ENCODE measurements around the gene TTC23L. TPM values are rescaled to one million over a fixed set of nuclear protein-coding genes. Genes with fewer than 3 reads are reported as not detected.

TTC23L gene
- total RNA-seq, 3 donors from 2014 or later: 0.29 to 0.43 TPM; not detected in 1

DNA sequence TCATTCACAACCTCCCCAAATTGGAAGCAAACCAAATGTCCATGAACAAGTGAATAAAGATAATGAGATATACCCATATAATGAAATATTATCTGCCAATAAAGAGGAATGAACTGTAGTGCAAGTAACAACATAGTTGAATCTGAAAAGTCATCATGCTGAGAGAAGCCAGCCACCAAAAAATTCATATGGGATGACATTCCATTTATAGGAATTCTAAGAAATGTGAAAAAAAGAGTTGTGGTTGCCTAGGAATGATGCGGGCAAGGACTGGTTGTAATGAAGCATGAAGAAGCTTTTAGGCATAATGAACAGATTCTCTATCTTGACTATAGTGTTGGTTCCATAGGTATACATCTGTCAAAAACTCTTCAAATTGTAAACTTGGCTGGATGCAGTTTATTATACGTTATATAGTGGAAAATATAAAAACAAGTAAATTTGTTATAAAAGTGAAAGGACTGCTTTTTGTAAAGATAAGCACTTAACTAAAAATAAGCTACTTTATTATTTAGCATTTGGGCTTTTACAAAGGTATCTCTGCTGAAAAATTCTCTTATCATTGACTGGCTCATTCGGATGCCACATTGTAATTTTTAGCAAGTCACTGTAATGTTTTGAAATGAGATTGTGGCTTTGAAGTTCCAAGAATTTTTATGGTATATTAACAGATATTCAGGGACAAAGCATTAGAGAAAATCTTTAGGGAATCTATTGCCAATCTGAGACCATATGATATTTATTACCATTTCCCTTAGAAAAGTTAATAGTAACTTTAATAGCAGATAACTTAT lies 21.2 kb upstream of the TTC23L start:
- no peak overlapping the region for H3K4me3 ChIP-seq
- no peaks in the 10 kb centered on the region for H3K36me3 ChIP-seq (ENCODE audit: low read depth)
- ATAC-seq (no peak), DNase-seq (no peak)
- TF ChIP-seq, protein P1, sequence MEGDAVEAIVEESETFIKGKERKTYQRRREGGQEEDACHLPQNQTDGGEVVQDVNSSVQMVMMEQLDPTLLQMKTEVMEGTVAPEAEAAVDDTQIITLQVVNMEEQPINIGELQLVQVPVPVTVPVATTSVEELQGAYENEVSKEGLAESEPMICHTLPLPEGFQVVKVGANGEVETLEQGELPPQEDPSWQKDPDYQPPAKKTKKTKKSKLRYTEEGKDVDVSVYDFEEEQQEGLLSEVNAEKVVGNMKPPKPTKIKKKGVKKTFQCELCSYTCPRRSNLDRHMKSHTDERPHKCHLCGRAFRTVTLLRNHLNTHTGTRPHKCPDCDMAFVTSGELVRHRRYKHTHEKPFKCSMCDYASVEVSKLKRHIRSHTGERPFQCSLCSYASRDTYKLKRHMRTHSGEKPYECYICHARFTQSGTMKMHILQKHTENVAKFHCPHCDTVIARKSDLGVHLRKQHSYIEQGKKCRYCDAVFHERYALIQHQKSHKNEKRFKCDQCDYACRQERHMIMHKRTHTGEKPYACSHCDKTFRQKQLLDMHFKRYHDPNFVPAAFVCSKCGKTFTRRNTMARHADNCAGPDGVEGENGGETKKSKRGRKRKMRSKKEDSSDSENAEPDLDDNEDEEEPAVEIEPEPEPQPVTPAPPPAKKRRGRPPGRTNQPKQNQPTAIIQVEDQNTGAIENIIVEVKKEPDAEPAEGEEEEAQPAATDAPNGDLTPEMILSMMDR (IDR thresholded peaks at IDR 0.05): no peak
- no peaks in the 10 kb centered on the region for H3K4me1 ChIP-seq (ENCODE audit: low read depth)
- intact Hi-C loops (cut with DNase I, micrococcal nuclease): no loop called here
- no peaks in the 10 kb centered on the region for H3K9me3 ChIP-seq

DNA sequence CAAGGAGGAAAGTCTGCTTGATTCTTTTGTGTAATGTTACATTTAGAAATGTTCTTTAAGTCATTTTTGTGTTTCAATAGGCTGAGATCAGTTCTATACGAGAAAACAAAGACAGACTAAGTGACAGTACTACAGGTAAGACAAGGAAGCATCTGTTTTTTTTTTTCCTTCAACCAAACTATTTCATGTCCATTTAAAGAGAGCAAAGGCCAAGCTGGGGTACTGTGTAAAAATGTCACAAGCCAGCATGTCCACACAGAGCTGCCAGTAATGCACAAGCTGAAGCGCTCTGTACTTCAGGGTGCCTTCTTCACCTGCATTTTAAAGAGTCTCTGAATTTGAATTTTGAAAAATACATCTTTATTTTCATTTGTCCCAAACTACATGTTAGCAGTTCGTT lies 20.2 kb upstream of the TTC23L start:
- ATAC-seq (no peak), DNase-seq (no peak)
- H3K4me3 ChIP-seq: no peak overlapping the region
- intact Hi-C loops (cut with DNase I, micrococcal nuclease): no loop called here
- TF ChIP-seq, protein P1 (IDR thresholded peaks at IDR 0.05): no peak
- no peaks in the 10 kb centered on the region for H3K9me3 ChIP-seq
- H3K4me1 ChIP-seq (ENCODE audit: low read depth): no peaks in the 10 kb centered on the region
- H3K36me3 ChIP-seq (ENCODE audit: low read depth): no peaks in the 10 kb centered on the region

- H3K9me3 ChIP-seq: no peaks in the 10 kb centered on the region
- intact Hi-C loops (cut with DNase I, micrococcal nuclease): no loop called here
- DNase-seq: no peak
- TF ChIP-seq, protein P1 (IDR thresholded peaks at IDR 0.05): no peak
- no peaks in the 10 kb centered on the region for H3K36me3 ChIP-seq (ENCODE audit: low read depth)
- no peak overlapping the region for H3K4me3 ChIP-seq
- no peaks in the 10 kb centered on the region for H3K4me1 ChIP-seq (ENCODE audit: low read depth)
- no peak for ATAC-seq
These were observed 18.4 kb upstream of the TTC23L start for GRCh38 chr5:34820593-34820992.

GRCh38 chr5:34822956-34823715 lies 15.8 kb upstream of the TTC23L start:
- no peak overlapping the region for H3K4me3 ChIP-seq
- intact Hi-C loops (cut with DNase I, micrococcal nuclease): no loop called here
- H3K4me1 ChIP-seq (ENCODE audit: low read depth): no peaks in the 10 kb centered on the region
- DNase-seq (no peak), ATAC-seq (no peak)
- TF ChIP-seq, protein P1 (IDR thresholded peaks at IDR 0.05): no peak
- no peaks in the 10 kb centered on the region for H3K9me3 ChIP-seq
- H3K36me3 ChIP-seq (ENCODE audit: low read depth): no peaks in the 10 kb centered on the region

DNA sequence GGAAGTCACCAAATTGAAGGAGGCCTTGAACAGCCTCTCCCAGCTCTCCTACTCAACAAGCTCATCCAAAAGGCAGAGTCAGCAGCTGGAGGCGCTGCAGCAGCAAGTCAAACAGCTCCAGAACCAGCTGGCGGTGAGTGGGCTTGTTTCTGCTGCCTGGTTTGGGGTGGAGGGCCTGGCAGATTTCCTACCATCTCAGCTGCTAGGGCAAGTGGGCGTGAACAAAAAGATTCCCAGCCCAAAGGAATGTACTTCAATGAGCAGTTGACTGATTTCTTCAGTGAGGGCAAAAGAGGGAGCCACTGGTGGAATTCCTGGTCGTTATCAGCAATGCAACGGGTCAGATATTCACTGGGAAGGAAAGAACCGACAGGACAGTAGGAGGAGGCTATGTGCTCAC lies 12.6 kb upstream of the TTC23L start:
- no peak overlapping the region for H3K4me3 ChIP-seq
- no peaks in the 10 kb centered on the region for H3K36me3 ChIP-seq (ENCODE audit: low read depth)
- no peaks in the 10 kb centered on the region for H3K9me3 ChIP-seq
- H3K4me1 ChIP-seq (ENCODE audit: low read depth): no peaks in the 10 kb centered on the region
- no peak for ATAC-seq
- TF ChIP-seq, protein P1 (IDR thresholded peaks at IDR 0.05): no peak
- intact Hi-C loops (cut with DNase I, micrococcal nuclease): no loop called here
- DNase-seq: no peak

All from mucosa of descending colon (tissue), 3 donors.